Measurements from ENCODE around the gene PC. TPM values are rescaled to one million over a fixed set of nuclear protein-coding genes. Genes with fewer than 3 reads are reported as not detected.

PC gene
- total and polyA plus RNA-seq, 9 of the 15 experiments (the other 6 are each of a cell fraction or from before 2014, with no cell fraction given) = 0.94 to 38.0 (median 8.7) TPM

- TF ChIP-seq, protein P1, sequence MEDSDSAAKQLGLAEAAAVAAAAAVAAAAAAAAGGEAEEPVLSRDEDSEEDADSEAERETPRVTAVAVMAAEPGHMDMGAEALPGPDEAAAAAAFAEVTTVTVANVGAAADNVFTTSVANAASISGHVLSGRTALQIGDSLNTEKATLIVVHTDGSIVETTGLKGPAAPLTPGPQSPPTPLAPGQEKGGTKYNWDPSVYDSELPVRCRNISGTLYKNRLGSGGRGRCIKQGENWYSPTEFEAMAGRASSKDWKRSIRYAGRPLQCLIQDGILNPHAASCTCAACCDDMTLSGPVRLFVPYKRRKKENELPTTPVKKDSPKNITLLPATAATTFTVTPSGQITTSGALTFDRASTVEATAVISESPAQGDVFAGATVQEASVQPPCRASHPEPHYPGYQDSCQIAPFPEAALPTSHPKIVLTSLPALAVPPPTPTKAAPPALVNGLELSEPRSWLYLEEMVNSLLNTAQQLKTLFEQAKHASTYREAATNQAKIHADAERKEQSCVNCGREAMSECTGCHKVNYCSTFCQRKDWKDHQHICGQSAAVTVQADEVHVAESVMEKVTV (CRISPR knock-in tag; IDR thresholded peaks at IDR 0.05) = no peak
- TF ChIP-seq TCFL5 (CRISPR knock-in tag; conservative IDR thresholded peaks at IDR 0.05) = no peak
- no peak for TF ChIP-seq TRIM28 (IDR thresholded peaks at IDR 0.05)
- TF ChIP-seq, protein P2, sequence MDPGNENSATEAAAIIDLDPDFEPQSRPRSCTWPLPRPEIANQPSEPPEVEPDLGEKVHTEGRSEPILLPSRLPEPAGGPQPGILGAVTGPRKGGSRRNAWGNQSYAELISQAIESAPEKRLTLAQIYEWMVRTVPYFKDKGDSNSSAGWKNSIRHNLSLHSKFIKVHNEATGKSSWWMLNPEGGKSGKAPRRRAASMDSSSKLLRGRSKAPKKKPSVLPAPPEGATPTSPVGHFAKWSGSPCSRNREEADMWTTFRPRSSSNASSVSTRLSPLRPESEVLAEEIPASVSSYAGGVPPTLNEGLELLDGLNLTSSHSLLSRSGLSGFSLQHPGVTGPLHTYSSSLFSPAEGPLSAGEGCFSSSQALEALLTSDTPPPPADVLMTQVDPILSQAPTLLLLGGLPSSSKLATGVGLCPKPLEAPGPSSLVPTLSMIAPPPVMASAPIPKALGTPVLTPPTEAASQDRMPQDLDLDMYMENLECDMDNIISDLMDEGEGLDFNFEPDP (CRISPR knock-in tag; IDR thresholded peaks at IDR 0.05) = no peak
- TF ChIP-seq BMI1 (IDR thresholded peaks at IDR 0.05; ENCODE audit: low read length) = no peak
- TF ChIP-seq TEAD2 (tag; IDR thresholded peaks at IDR 0.05) = no peak
- no peak for TF ChIP-seq ZNF551 (CRISPR knock-in tag; IDR thresholded peaks at IDR 0.05)
- no peak for TF ChIP-seq ZNF583 (CRISPR knock-in tag; IDR thresholded peaks at IDR 0.05)
- no peak for TF ChIP-seq ZNF449 (CRISPR knock-in tag; IDR thresholded peaks at IDR 0.05)
- TF ChIP-seq, protein P3, sequence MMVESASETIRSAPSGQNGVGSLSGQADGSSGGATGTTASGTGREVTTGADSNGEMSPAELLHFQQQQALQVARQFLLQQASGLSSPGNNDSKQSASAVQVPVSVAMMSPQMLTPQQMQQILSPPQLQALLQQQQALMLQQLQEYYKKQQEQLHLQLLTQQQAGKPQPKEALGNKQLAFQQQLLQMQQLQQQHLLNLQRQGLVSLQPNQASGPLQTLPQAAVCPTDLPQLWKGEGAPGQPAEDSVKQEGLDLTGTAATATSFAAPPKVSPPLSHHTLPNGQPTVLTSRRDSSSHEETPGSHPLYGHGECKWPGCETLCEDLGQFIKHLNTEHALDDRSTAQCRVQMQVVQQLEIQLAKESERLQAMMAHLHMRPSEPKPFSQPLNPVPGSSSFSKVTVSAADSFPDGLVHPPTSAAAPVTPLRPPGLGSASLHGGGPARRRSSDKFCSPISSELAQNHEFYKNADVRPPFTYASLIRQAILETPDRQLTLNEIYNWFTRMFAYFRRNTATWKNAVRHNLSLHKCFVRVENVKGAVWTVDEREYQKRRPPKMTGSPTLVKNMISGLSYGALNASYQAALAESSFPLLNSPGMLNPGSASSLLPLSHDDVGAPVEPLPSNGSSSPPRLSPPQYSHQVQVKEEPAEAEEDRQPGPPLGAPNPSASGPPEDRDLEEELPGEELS (CRISPR knock-in tag; IDR thresholded peaks at IDR 0.05; ENCODE audit: borderline replicate concordance) = no peak
- TF ChIP-seq, protein P4, sequence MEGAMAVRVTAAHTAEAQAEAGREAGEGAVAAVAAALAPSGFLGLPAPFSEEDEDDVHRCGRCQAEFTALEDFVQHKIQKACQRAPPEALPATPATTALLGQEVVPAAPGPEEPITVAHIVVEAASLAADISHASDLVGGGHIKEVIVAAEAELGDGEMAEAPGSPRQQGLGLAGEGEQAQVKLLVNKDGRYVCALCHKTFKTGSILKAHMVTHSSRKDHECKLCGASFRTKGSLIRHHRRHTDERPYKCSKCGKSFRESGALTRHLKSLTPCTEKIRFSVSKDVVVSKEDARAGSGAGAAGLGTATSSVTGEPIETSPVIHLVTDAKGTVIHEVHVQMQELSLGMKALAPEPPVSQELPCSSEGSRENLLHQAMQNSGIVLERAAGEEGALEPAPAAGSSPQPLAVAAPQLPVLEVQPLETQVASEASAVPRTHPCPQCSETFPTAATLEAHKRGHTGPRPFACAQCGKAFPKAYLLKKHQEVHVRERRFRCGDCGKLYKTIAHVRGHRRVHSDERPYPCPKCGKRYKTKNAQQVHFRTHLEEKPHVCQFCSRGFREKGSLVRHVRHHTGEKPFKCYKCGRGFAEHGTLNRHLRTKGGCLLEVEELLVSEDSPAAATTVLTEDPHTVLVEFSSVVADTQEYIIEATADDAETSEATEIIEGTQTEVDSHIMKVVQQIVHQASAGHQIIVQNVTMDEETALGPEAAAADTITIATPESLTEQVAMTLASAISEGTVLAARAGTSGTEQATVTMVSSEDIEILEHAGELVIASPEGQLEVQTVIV (CRISPR knock-in tag; IDR thresholded peaks at IDR 0.05; ENCODE audit: borderline replicate concordance) = no peak
- TF ChIP-seq NFIX (CRISPR knock-in tag; IDR thresholded peaks at IDR 0.05; ENCODE audit: low read depth) = no peak
- TF ChIP-seq ZBTB17 (CRISPR knock-in tag; IDR thresholded peaks at IDR 0.05) = no peak
- no peak for TF ChIP-seq ZNF79 (CRISPR knock-in tag; IDR thresholded peaks at IDR 0.05; ENCODE audit: low read depth)
- TF ChIP-seq TGIF2 (CRISPR knock-in tag; IDR thresholded peaks at IDR 0.05) = no peak
- TF ChIP-seq MYC (IDR thresholded peaks at IDR 0.05; ENCODE audit: low read depth, low read length) = peak; percentile 27; the same call in 1 of the 2 replicates
- TF ChIP-seq MYC (CRISPR knock-in tag; IDR thresholded peaks at IDR 0.05; ENCODE audit: borderline replicate concordance, low read depth) = no peak
- TF ChIP-seq TEAD1 (CRISPR knock-in tag; IDR thresholded peaks at IDR 0.05) = no peak
- no peak for TF ChIP-seq BRD9 (IDR thresholded peaks at IDR 0.05; ENCODE audit: low read depth, partially characterized antibody)
- TF ChIP-seq OTX1 (CRISPR knock-in tag; IDR thresholded peaks at IDR 0.05) = peak; percentile 23; the same call in 1 of the 2 replicates
Measured at GRCh38 chr11:66840317-66841091, 117.7 kb downstream of the PC start (continued).
